ENCODE measurements around the gene LAPTM4A. TPM values are rescaled to one million over a fixed set of nuclear protein-coding genes. Genes with fewer than 3 reads are reported as not detected.
A peak's percentile ranks its signal among the peaks of the same experiment; 100 is the strongest.
"Not testable (repeated sequence)": the region's sequence is repeated elsewhere in the genome, so short reads cannot be mapped to it uniquely, and the experiment has no call there.

LAPTM4A gene
- total RNA-seq, 2 donors from 2014 or later, result 199 to 230 TPM

- no peak for DNase-seq (ENCODE audit: low spot score)
- intact Hi-C loops (cut with DNase I), result no loop called here
These were observed 10.0 kb upstream of the LAPTM4A start for GRCh38 chr2:20061476-20061875.

GRCh38 chr2:20060106-20060505, 8.7 kb upstream of the LAPTM4A start:
- DNase-seq (ENCODE audit: low spot score), result no peak
- intact Hi-C loops (cut with DNase I), result no loop called here

DNA sequence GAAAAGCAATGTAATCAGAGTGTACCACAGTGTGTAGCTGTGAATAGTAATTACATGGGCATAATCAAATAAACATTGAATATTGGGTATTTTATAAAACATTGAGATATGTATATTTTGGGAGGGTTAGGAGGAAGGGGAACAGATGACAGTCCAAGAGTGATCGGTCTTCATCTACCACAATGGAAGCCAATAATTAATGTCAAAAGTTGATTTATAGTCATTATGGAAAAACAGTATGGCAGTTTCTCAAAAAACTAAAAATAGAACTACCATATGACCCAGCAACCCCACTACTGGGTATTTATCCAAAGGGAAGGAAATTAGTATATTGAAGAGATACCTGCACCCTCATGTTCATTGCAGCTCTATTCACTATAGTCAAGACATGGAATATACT, 5.8 kb upstream of the LAPTM4A start:
- DNase-seq (ENCODE audit: low spot score), result no peak
- intact Hi-C loops (cut with DNase I), result no loop called here

GRCh38 chr2:20054931-20055330, 3.5 kb upstream of the LAPTM4A start:
- no peak for DNase-seq (ENCODE audit: low spot score)
- intact Hi-C loops (cut with DNase I), result loop anchor here in 1 of 2 donors (5.0 kb wide), 1 partner anchor 37 kb away; no protein-coding TSS in a partner anchor

- intact Hi-C loops (cut with DNase I), result loop anchor here in 1 of 2 donors (5.0 kb wide), 1 partner anchor 38 kb away; no protein-coding TSS in a partner anchor
- DNase-seq (ENCODE audit: low spot score), result no peak
These were observed 2.7 kb upstream of the LAPTM4A start for GRCh38 chr2:20054119-20054518.

- peak; percentile 88 for DNase-seq (ENCODE audit: low spot score)
- intact Hi-C loops (cut with DNase I), result loop anchor here in 1 of 2 donors (5.0 kb wide), 1 partner anchor 39 kb away; no protein-coding TSS in a partner anchor
These were observed 1.4 kb upstream of the LAPTM4A start for GRCh38 chr2:20052861-20053281.

DNA sequence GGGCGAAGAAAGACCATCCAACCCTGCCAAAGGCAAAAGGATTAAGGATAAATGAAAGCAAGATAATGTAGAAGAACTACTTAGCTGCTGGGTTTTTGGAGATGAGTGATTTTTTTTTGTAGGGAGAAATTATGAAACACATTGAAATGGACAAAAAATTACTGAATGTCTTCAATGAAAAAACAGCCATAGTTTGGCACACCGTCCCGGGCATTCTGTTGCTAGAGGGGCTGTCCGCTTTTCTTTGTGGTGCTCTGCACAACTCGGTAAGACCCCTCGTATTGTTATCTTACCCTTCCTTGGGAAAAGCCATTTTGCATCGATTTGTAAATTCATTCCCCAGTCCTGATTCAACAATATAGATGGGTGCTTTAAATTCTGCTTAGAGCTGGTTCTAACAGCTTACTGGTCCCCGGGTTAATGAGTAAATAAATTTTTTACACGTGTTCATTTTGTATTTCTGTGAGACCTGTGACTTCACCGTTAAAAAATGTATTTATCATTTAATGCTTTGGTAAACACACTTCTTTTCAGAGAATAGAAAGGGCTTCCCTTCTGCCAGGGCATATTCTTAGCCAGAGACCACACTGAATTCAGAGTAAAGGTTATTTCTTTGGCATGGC, 912 bp upstream of the LAPTM4A start:
- no peak for DNase-seq (ENCODE audit: low spot score)
- intact Hi-C loops (cut with DNase I), result loop anchor here in 1 of 2 donors (5.0 kb wide), 1 partner anchor 40 kb away; no protein-coding TSS in a partner anchor

DNA sequence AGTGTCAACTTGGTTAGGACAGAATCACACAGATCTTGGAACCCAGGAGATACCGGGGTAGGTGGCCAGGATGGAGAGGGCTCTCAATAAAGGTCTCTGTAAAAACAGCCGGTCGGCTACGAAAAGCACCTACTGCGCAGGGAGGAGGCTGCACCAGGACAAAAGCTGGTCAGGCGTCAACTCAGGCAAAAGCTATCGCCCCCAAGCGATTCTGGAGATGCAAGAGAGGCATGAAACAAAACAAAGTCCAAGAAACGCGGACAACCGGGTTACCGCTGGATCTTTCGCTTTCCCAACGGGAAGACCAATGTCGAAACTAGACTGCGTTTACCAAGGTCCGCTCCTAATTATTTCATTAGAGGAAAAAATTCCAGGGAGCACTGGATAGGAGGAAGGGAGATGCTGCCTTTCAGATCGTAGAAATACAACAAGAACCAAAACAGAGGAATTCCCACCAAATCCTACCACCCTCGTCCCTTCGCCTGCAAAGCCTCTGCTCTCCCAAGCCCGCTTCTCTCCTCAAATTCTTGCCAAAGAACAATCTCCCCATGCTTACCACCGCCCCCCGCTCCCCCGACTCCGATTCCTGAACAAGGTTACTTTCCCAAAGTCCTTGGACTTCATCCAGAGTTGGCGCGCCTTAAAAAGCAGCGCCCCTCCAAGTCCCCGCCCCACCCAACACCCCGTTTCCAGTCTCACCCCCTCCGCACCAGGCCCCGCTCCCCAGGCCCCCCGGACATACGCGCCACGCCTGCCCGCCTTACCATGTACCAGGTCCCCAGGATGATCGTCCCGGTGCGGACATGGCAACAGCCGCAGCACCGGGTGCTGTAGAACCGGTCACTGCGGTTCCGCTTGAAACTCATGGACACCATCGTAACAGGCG, 539 bp downstream of the LAPTM4A start:
- intact Hi-C loops (cut with DNase I), result loop anchor here in 1 of 2 donors (5.0 kb wide), 1 partner anchor 41 kb away; no protein-coding TSS in a partner anchor
- no peak for DNase-seq (ENCODE audit: low spot score)

DNA sequence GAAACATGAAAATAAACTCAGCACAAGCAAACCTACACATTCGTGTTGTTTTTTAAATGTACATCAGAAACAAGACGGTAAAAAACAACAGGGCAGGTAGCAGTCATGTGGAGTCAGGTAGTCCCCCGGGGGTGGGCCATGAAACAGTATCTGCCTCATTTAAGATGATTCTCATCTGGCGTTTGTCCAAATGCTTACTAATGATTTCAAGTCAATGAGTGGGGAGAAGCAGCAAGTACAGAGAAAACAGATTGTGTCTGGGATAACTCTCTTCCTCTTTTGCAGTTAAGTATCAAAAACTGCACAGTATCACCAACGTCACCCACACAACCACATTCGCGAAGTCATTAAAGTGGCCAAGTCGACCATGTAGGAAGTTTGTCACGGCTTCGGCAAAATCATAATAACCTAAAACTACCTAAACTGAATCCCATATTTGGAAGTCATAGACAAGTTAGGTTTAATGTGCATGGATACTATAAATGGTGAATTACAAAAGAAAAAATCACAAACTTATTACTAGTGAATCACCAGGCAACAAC, 1.3 kb downstream of the LAPTM4A start:
- intact Hi-C loops (cut with DNase I), result loop anchor here in 1 of 2 donors (5.0 kb wide), 1 partner anchor 42 kb away; no protein-coding TSS in a partner anchor
- DNase-seq (ENCODE audit: low spot score), result no peak

GRCh38 chr2:20049637-20050036, 1.8 kb downstream of the LAPTM4A start:
- DNase-seq (ENCODE audit: low spot score), result no peak
- intact Hi-C loops (cut with DNase I), result loop anchor here in 1 of 2 donors (5.0 kb wide), 1 partner anchor 43 kb away; no protein-coding TSS in a partner anchor

GRCh38 chr2:20048488-20049448, 2.7 kb downstream of the LAPTM4A start:
- intact Hi-C loops (cut with DNase I), result no loop called here
- no peak for DNase-seq (ENCODE audit: low spot score)

DNA sequence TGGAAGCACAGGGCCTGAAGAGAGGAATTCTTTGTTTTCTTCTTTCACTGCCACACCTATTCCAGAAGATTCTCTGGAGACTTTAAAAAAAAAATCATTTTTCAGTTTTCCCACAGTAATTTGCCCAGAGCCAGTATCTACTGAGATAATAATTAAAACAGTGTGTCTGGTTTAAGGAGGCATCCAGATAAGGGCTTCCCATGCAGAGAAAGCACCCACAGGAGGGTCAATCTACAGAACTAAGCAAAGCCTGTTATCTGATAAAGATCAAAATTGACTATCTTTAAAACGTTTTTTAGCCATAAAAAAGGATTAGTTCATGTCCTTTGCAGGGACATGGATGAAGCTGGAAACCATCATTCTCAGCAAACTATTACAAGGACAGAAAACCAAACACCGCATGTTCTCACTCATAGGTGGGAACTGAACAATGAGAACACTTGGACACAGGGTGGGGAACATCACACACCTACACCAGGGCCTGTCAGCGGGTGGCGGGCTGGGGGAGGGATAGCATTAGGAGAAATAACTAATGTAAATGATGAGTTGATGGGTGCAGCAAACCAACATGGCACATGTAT, 5.6 kb downstream of the LAPTM4A start:
- intact Hi-C loops (cut with DNase I); DNase-seq (ENCODE audit: low spot score): not testable (repeated sequence)

DNA sequence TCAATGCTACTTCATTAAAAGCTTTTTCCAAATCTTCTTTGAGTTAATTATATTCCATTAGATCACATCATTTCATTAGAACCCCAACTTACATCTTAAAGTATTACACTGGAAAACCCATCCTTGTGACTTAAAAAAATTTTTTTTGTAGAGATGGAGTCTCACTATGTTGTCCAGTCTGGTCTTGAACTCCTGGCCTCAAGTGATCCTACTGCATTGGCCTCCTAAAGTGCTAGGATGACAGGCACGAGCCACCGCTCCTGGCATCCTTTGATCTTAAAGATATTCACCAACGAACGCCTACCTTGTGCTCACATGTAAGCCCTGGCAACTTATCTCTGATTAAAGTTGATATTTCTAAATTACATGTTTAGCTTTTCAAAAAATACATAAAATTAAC, 6.7 kb downstream of the LAPTM4A start:
- no peak for DNase-seq (ENCODE audit: low spot score)
- intact Hi-C loops (cut with DNase I), result no loop called here

DNA sequence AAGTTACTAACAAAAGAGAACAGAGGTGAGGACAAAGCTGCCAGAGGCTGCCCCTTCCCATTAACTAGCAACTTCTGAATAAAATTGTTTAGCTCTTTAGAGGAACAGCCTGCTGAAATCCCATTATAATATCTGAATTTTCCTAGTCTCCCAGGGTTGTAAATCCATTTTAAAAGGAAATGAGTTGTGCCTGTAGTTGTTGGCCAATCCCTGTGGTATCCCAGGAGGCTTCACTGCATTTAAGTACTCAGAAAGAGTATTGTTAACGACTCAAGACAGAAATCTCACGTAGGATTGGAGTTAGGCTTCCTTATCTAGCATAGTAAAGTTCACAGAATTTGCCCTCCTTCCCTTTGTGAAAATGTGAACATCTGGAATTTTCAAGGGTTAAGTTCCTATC, 8.9 kb downstream of the LAPTM4A start:
- intact Hi-C loops (cut with DNase I), result no loop called here

GRCh38 chr2:20040489-20041172, 10.8 kb downstream of the LAPTM4A start:
- no peak for DNase-seq (ENCODE audit: low spot score)
- intact Hi-C loops (cut with DNase I), result no loop called here

More for the DNA sequence above, 8.9 kb downstream of the LAPTM4A start:
- DNase-seq (ENCODE audit: low spot score), result no peak

DNA sequence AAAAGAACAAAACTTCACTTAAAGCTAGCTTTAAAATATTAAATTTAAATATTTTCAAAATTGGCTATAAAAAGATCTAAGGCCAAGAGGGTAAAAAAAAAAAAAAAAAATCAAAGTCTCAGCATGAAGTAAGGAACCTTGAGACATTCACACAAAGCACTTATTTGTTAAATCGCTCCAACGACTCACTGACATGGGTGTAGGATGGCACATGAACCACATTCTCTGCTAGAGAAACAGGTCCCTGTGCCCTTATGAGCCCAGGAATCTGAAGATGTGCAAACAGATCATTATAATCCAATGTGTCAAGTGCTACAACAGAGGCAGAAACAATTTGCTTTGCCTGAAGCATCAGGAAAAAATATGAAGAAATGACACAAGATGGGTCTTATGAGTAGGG, 13.8 kb downstream of the LAPTM4A start:
- intact Hi-C loops (cut with DNase I), result no loop called here
- DNase-seq (ENCODE audit: low spot score), result no peak

DNA sequence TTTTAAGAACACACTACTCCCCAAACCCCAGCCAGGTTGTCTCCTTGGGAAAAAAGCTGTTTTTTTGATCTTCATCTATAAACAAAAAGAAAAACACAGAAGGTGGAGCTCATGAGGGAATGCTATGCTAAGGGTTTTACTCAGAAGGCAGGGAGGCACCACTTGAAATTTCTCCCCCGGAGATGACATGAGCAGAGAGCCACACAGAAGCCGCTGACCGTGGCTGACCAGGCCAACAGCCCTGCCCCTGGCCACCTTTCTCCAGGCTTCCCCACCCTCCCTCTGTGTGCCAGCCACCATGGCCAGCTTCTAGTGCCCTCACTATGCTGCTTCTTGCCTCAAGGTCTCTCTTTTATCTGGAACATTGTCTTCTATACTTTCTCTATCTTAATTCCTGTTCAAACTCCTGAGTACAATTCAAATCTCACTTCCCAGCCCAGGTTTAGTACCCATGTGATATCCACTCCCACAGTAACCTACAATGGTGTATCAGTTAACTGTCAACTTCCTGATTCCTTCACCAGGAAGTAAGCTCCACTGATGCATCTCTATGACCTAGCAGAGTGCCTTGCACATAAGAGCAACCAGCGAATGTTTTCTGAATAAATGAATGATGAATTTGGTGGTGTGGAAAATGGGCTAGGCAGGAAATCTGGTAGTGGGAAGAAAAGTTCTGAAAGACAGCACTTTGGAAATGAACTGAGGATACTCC, 15.3 kb downstream of the LAPTM4A start:
- DNase-seq (ENCODE audit: low spot score), result no peak
- intact Hi-C loops (cut with DNase I), result no loop called here
